Right forelimb (tissue), 1 donor: Measurements from ENCODE around the gene SPINK1.
"Not testable (repeated sequence)": the region's sequence is repeated elsewhere in the genome, so short reads cannot be mapped to it uniquely, and the experiment has no call there.

Source experiments
- DNase-seq: peaks from one replicate; pipeline ENCODE4 v3.0.0-alpha.2; 2018

SPINK1 gene

GRCh38 chr5:147854331-147854730 is 22.9 kb upstream of the SPINK1 start:
- no peak for DNase-seq

- no peak for DNase-seq
Observed at GRCh38 chr5:147853372-147853987, 22.0 kb upstream of the SPINK1 start.

GRCh38 chr5:147852365-147852764 is 20.9 kb upstream of the SPINK1 start:
- DNase-seq = no peak

- no peak for DNase-seq
Observed at GRCh38 chr5:147851578-147851977, 20.1 kb upstream of the SPINK1 start.

- DNase-seq = no peak
Observed at GRCh38 chr5:147849226-147849625, 17.8 kb upstream of the SPINK1 start.

GRCh38 chr5:147845618-147846017 is 14.1 kb upstream of the SPINK1 start:
- no peak for DNase-seq

- DNase-seq = no peak
Observed at GRCh38 chr5:147844846-147845245, 13.4 kb upstream of the SPINK1 start.

GRCh38 chr5:147842869-147843268 is 11.4 kb upstream of the SPINK1 start:
- no peak for DNase-seq

GRCh38 chr5:147836439-147836838 is 5.0 kb upstream of the SPINK1 start:
- DNase-seq = no peak

GRCh38 chr5:147835386-147835798 is 3.9 kb upstream of the SPINK1 start:
- no peak for DNase-seq

- no peak for DNase-seq
Observed at GRCh38 chr5:147832541-147832940, 1.1 kb upstream of the SPINK1 start.

- DNase-seq = no peak
Observed at GRCh38 chr5:147830035-147830434, 1.4 kb downstream of the SPINK1 start.

GRCh38 chr5:147827017-147827416 is 4.5 kb downstream of the SPINK1 start:
- not testable (repeated sequence) for DNase-seq

- no peak for DNase-seq
Observed at GRCh38 chr5:147826361-147826760, 5.1 kb downstream of the SPINK1 start.

GRCh38 chr5:147822686-147823491 is 8.6 kb downstream of the SPINK1 start:
- peak; percentile 52 for DNase-seq

GRCh38 chr5:147822222-147822621 is 9.2 kb downstream of the SPINK1 start:
- DNase-seq = not testable (repeated sequence)

GRCh38 chr5:147821766-147822165 is 9.7 kb downstream of the SPINK1 start:
- no peak for DNase-seq

- DNase-seq = no peak
Observed at GRCh38 chr5:147819261-147819770, 12.2 kb downstream of the SPINK1 start.

- no peak for DNase-seq
Observed at GRCh38 chr5:147818290-147818689, 13.2 kb downstream of the SPINK1 start.

GRCh38 chr5:147813696-147814095 is 17.8 kb downstream of the SPINK1 start:
- no peak for DNase-seq

- no peak for DNase-seq
Observed at GRCh38 chr5:147809830-147810666, 21.4 kb downstream of the SPINK1 start.

- no peak for DNase-seq
Observed at GRCh38 chr5:147805030-147805454, 26.4 kb downstream of the SPINK1 start.

- no peak for DNase-seq
Observed at GRCh38 chr5:147804334-147804733, 27.1 kb downstream of the SPINK1 start.
